LNCAP (cell line): ENCODE results near the gene GCC1.
A peak's percentile ranks its signal among the peaks of the same experiment; 100 is the strongest.

Source experiments
- TF ChIP-seq, protein P1 (sequence below): fragments of 450-650 bp; IDR thresholded peaks from 2 replicates; pipeline ENCODE4 v1.5.1; 2017; ENCODE audit warnings: mild to moderate bottlenecking

Gene GCC1

DNA sequence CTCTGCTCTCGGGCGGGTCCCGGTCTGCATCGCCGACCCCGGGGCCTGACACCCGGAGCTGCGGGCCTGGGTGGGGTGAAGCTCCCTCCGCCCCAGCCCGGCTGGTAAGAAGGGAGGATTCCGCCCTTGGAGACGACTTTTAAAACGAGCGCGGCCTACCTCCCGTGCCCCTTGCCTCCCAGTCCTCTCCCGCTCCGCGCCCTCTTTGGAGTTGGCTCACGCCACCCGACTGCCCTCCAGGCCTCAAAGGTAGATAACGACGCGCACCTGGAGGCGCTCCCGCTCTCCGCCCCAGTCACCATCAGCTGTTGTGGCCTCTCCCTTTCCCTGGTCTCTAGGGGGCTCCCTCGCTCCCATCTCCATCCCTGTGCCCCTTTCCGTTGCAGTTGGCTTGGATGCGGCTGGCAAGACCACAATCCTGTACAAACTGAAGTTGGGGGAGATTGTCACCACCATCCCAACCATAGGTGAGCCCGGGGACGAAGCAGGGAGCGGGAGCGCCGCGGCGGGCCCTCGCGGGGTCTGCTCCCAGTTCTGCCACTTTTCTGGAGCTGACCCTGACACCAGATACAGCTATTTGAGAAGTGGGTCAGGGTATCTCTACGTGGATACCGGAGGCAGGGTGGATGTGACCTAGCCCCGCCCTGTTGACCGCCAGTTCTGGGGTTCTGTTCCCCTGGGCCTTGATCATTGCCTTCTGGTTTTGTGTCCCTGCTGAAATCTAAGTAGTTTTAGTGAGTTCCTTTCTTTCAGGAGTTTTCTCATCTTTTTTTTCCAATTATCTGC, 3.5 kb upstream of the GCC1 start:
- TF ChIP-seq, protein P1, sequence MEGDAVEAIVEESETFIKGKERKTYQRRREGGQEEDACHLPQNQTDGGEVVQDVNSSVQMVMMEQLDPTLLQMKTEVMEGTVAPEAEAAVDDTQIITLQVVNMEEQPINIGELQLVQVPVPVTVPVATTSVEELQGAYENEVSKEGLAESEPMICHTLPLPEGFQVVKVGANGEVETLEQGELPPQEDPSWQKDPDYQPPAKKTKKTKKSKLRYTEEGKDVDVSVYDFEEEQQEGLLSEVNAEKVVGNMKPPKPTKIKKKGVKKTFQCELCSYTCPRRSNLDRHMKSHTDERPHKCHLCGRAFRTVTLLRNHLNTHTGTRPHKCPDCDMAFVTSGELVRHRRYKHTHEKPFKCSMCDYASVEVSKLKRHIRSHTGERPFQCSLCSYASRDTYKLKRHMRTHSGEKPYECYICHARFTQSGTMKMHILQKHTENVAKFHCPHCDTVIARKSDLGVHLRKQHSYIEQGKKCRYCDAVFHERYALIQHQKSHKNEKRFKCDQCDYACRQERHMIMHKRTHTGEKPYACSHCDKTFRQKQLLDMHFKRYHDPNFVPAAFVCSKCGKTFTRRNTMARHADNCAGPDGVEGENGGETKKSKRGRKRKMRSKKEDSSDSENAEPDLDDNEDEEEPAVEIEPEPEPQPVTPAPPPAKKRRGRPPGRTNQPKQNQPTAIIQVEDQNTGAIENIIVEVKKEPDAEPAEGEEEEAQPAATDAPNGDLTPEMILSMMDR, result peak; percentile 69

DNA sequence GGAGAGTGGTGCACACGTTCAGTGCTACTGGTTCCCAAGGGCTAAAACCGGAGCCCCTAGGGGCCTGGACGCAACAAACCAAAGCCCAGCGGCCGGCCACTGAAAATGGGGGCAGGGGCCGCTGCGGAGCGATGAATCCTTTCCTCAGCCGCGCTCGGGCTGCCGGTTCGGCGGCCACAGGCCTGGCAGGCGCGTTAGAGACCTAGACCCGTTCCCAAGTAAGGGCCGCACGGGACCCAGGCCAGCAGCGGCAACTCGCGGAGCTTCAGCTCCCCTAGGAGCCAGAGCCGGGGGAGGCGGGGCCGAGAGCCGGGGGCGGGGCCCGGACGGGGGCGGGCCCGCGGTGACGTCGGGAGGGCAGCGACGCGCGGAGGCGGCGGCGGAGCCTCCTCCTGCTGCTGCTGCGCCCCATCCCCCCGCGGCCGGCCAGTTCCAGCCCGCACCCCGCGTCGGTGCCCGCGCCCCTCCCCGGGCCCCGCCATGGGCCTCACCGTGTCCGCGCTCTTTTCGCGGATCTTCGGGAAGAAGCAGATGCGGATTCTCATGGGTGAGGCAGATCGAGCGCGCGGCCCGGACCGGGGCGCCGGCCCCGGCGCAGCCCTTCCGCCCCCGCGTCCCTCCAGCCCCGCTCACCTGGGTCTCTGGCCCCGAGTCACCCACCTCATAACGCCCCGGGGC, 2.8 kb upstream of the GCC1 start, which contains the start of gene ARF5:
ARF5 (plus strand) TSS at position 393 of the 678 bp plus-strand sequence; CDS start at position 481, 88 bp downstream.
- TF ChIP-seq, protein P1, result no peak

DNA sequence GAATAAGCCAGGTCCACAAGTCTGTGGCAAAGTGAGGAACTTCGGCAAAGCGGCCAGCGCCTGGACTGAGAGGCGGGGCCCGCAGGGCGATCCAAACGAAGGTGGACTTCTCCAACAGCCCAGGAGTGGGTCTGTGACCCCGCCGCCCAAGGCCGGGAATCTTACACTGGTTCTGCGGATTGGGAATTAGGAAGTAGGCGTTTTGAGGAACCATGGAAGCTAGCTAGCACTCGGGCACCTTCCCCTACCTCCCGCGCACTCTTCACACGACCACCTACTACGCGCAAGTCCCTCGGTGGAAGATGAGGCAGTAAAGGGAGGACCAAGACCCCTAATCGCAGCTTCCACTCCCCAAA, 2.2 kb upstream of the GCC1 start:
- TF ChIP-seq, protein P1, result no peak

DNA sequence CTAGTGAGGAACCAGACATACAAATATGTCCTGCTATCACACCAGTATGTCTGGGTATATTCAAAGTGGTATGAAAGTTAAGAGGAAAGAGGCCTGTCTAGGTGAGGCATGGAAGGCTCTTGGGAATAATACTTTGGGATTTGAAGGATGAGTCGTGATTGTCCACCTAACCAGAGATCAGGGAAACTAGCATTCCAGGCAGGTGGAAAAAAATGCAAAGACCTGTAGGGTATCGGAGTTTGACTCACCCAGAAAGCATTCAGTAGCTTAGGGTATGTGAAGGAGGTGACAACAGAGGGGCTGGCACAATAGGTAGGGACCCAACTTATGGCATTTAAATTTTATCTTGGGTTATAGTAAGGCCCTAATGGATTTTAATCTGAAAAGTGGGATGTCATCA, 950 bp upstream of the GCC1 start:
- TF ChIP-seq, protein P1, result no peak

DNA sequence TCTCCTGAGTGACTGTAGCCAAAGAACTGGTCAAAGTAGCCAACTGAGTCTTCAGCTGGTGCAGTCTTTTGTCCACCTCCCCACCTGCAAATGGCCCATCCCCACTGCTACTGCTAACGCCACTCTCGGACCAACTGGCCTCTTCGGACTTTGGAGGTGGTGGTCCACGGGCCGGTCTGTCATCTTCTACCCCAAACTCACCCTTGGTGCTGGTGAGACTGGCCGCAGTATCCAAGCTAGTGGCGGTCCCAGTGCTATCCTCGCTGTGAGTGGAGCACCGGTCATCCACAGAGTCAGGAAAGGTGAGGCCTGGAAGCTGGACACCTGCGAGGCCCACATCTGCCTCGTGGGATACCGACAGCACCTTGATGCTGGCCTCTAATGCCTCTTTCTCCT, 750 bp downstream of the GCC1 start:
- TF ChIP-seq, protein P1, result no peak

DNA sequence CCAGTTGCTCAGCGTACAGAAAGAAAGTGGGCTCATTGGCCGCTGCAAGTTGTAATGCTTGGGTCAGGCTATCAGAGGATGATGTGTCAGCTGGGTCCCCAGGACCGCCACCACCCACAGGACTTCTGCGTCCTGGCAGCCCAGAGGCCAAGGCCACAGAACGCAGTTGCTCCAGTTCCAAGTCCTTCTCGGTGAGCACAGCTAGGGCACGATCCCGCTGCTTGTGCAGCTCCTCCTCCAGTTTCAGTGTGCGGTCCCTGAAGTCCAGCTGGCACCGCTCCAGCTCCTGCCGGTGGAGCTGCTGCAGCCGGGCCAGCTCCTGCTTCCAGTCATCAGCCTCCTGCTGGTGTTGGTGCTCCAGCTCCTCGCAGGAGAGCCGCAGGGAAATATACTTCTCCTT, 3.0 kb downstream of the GCC1 start:
- TF ChIP-seq, protein P1, result no peak

DNA sequence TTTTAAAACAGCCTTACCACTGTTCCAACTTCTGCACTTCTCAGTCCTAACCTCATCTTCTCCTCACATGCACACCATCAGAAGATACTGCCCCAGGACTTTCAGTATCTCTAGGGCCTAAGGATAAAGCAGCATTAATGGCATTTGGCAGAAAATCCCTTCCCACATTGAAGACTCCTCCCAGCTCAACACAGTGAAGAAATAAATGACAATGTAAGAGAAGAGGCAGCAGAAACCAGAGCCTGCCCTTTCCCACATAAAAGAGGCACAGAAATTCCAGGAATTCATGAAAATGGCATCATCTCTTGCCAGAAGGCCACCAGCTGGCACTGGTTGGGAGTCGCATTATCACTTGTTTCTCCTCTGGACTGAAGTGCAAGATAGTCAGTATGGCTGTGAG, 3.7 kb downstream of the GCC1 start:
- TF ChIP-seq, protein P1, result no peak
